Measurements from ENCODE around the gene SMCO3.

The SMCO3 gene

GRCh38 chr12:14814014-14814413 lies at the start of gene SMCO3:
Gene SMCO3 (minus strand): TSS chr12:14814182. CDS start chr12:14806680, 7,502 bp downstream.
- DNase-seq, result no peak

- DNase-seq, result no peak
Measured at GRCh38 chr12:14860490-14860889, 46.5 kb upstream of the SMCO3 start.

GRCh38 chr12:14858513-14858912 lies 44.5 kb upstream of the SMCO3 start:
- DNase-seq, result no peak

- DNase-seq, result no peak
Measured at GRCh38 chr12:14854586-14855183, 40.7 kb upstream of the SMCO3 start.

GRCh38 chr12:14853961-14854360 lies 40.0 kb upstream of the SMCO3 start:
- DNase-seq, result no peak

- DNase-seq, result no peak
Measured at GRCh38 chr12:14852880-14853279, 38.9 kb upstream of the SMCO3 start.

- no peak for DNase-seq
Measured at GRCh38 chr12:14850929-14851663, 37.1 kb upstream of the SMCO3 start.

- DNase-seq, result peak; percentile 8
Measured at GRCh38 chr12:14849661-14850060, 35.7 kb upstream of the SMCO3 start.

- no peak for DNase-seq
Measured at GRCh38 chr12:14846876-14847580, 33.0 kb upstream of the SMCO3 start.

- DNase-seq, result no peak
Measured at GRCh38 chr12:14846042-14846587, 32.1 kb upstream of the SMCO3 start.

- DNase-seq, result peak; percentile 6
Measured at GRCh38 chr12:14845350-14845750, 31.4 kb upstream of the SMCO3 start.

GRCh38 chr12:14844401-14844800 lies 30.4 kb upstream of the SMCO3 start:
- DNase-seq, result no peak

- DNase-seq, result no peak
Measured at GRCh38 chr12:14843425-14843887, 29.5 kb upstream of the SMCO3 start, which contains the start of gene ART4. Gene ART4 (minus strand): TSS chr12:14843526. CDS start chr12:14843113, 413 bp downstream.

GRCh38 chr12:14842315-14842714 lies 28.3 kb upstream of the SMCO3 start:
- no peak for DNase-seq

- peak; percentile 45 for DNase-seq
Measured at GRCh38 chr12:14841761-14842160, 27.8 kb upstream of the SMCO3 start.

- no peak for DNase-seq
Measured at GRCh38 chr12:14840616-14841015, 26.6 kb upstream of the SMCO3 start.

- no peak for DNase-seq
Measured at GRCh38 chr12:14839262-14839661, 25.3 kb upstream of the SMCO3 start.

- peak; percentile 45 for DNase-seq
Measured at GRCh38 chr12:14836336-14837210, 22.6 kb upstream of the SMCO3 start.

GRCh38 chr12:14834509-14834908 lies 20.5 kb upstream of the SMCO3 start:
- no peak for DNase-seq

GRCh38 chr12:14833952-14834351 lies 20.0 kb upstream of the SMCO3 start:
- DNase-seq, result no peak

- DNase-seq, result no peak
Measured at GRCh38 chr12:14833336-14833735, 19.4 kb upstream of the SMCO3 start.

- no peak for DNase-seq
Measured at GRCh38 chr12:14828892-14829291, 14.9 kb upstream of the SMCO3 start.

All from T1000 (cell line).